Chondrocyte (in vitro differentiated cells): ENCODE measurements around the gene LITAF. TPM values are rescaled to one million over a fixed set of nuclear protein-coding genes. Genes with fewer than 3 reads are reported as not detected.

Experiments
- DNase-seq: peaks from one replicate; pipeline ENCODE4 v3.0.0; 2021; ENCODE audit warnings: mixed read lengths, low spot score
- H3K27ac Mint-ChIP-seq: one replicate; pipeline ENCODE4 v1.8.0; 2021; ENCODE audit warnings: mild to moderate bottlenecking, moderate library complexity, mixed read lengths; ENCODE audit not compliant: unreplicated experiment
- H3K27me3 Mint-ChIP-seq: 2 replicates; pipeline ENCODE4 v1.8.0; 2021; ENCODE audit warnings: low read depth, mixed read lengths
- H3K36me3 Mint-ChIP-seq: 2 replicates; pipeline ENCODE4 v1.8.0; 2021; ENCODE audit warnings: low read depth, mixed read lengths
- H3K4me1 Mint-ChIP-seq: 2 replicates; pipeline ENCODE4 v1.8.0; 2021; ENCODE audit warnings: low read depth, mild to moderate bottlenecking, mixed read lengths
- H3K4me3 Mint-ChIP-seq: one replicate; pipeline ENCODE4 v1.8.0; 2021; ENCODE audit warnings: mild to moderate bottlenecking, moderate library complexity, mixed read lengths; ENCODE audit not compliant: unreplicated experiment
- H3K9me3 Mint-ChIP-seq: 2 replicates; pipeline ENCODE4 v1.8.0; 2021; ENCODE audit warnings: low read depth, mixed read lengths
- CTCF ChIP-seq: fragments of 200-600 bp; sonication (generic); IDR thresholded peaks from 2 replicates; pipeline ENCODE4 v1.5.0; 2021; ENCODE audit warnings: antibody characterized with exemption, mild to moderate bottlenecking, moderate library complexity
- total RNA-seq: library from RNA; stranded (reverse); gene quantifications from 3 replicates; pipeline ENCODE4 v1.2.1, GENCODE V29; 2021

The LITAF gene
- total RNA-seq, 1 donor from 2014 or later: 91.9 TPM

GRCh38 chr16:11498683-11499082 lies 88.0 kb downstream of the LITAF start:
- Mint-ChIP-seq H3K27ac (no peak overlapping the region), H3K4me1 (peaks cover 32% of the 10 kb centered on the region), H3K36me3 (no peaks in the 10 kb centered on the region), H3K4me3 (no peak overlapping the region), H3K27me3 (no peaks in the 10 kb centered on the region), H3K9me3 (no peaks in the 10 kb centered on the region)
- no peak for TF ChIP-seq CTCF
- DNase-seq: no peak

GRCh38 chr16:11497851-11498289 lies 88.8 kb downstream of the LITAF start:
- H3K4me3 Mint-ChIP-seq: no peak overlapping the region
- TF ChIP-seq CTCF: no peak
- H3K36me3 Mint-ChIP-seq: no peaks in the 10 kb centered on the region
- no peaks in the 10 kb centered on the region for H3K27me3 Mint-ChIP-seq
- H3K27ac Mint-ChIP-seq: peak overlapping the region; percentile 96
- peaks cover 32% of the 10 kb centered on the region for H3K4me1 Mint-ChIP-seq
- H3K9me3 Mint-ChIP-seq: no peaks in the 10 kb centered on the region
- no peak for DNase-seq

Other genes with a start within 250 kb of the LITAF start
- 1.6 to 6.5 TPM (median 1.7 TPM) in 3 replicates for gene RMI2, start 241.5 kb downstream of the LITAF start, total RNA-seq
- 12.5 to 15.3 TPM (median 14.0 TPM) in 3 replicates for gene SNN, start 81.5 kb upstream of the LITAF start, total RNA-seq
- 34.9 to 53.1 TPM (median 39.7 TPM) in 3 replicates for gene TXNDC11, start 155.9 kb upstream of the LITAF start, total RNA-seq
- gene ZC3H7A, start 210.3 kb upstream of the LITAF start, total RNA-seq: 56.0 to 72.4 TPM (median 57.9 TPM) in 3 replicates